C4-2B (cell line): Measurements from ENCODE around the gene COQ5.

ENCODE experiments used
- H3K27ac ChIP-seq: fragments of 450-650 bp; 2 replicates; pipeline ENCODE4 v1.5.1; 2017
- CTCF ChIP-seq: fragments of 450-650 bp; conservative IDR thresholded peaks from 2 replicates; pipeline ENCODE4 v1.5.1; 2017; ENCODE audit warnings: mild to moderate bottlenecking
- ZFX ChIP-seq: fragments of 450-650 bp; IDR thresholded peaks from 2 replicates; pipeline ENCODE4 v1.6.1; 2017

COQ5 gene

GRCh38 chr12:120460157-120460556, 68.8 kb downstream of the COQ5 start:
- H3K27ac ChIP-seq: no peak overlapping the region
- TF ChIP-seq CTCF (no peak), ZFX (no peak)

GRCh38 chr12:120457133-120457532, 71.8 kb downstream of the COQ5 start:
- H3K27ac ChIP-seq: no peak overlapping the region
- no peak for TF ChIP-seq ZFX
- TF ChIP-seq CTCF: peak; percentile 35

GRCh38 chr12:120455302-120455701, 73.7 kb downstream of the COQ5 start:
- peak overlapping the region; percentile 12; the same call in 1 of the 2 replicates for H3K27ac ChIP-seq
- TF ChIP-seq ZFX (no peak), CTCF (no peak)

GRCh38 chr12:120453977-120454376, 75.0 kb downstream of the COQ5 start:
- no peak overlapping the region for H3K27ac ChIP-seq
- no peak for TF ChIP-seq ZFX
- TF ChIP-seq CTCF: peak; percentile 84
